GM19452 (cell line): ENCODE results near the gene CSMD2.

Experiments
- ATAC-seq: cut with Tn5 transposase; IDR thresholded peaks from one replicate; pipeline ENCODE4 v1.9.1; 2021; ENCODE audit not compliant: unreplicated experiment

CSMD2 gene

DNA sequence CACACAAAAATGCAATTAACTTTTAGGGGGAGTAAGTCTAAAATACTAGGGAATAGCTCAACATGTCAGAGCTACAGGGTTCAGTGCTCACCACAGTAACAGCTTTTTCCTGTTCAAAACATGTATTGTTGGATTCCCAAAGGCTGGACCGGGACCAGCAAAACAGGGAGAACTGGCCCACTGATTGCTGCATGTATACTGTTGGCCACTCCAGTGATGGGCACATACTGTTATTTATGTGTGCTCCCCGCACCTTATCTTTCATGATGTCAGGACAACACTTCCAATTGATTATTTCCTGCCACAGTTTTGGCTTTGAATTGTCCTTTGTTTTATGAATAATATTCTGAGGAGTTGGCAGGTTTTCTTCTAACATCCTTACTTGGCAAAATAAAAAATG lies 250.5 kb downstream of the CSMD2 start:
- no peak for ATAC-seq

- no peak for ATAC-seq
Measured at GRCh38 chr1:33908324-33908956, 256.6 kb downstream of the CSMD2 start.

- no peak for ATAC-seq
Measured at GRCh38 chr1:33906156-33906555, 258.9 kb downstream of the CSMD2 start.

GRCh38 chr1:33905241-33905640 lies 259.8 kb downstream of the CSMD2 start:
- no peak for ATAC-seq

DNA sequence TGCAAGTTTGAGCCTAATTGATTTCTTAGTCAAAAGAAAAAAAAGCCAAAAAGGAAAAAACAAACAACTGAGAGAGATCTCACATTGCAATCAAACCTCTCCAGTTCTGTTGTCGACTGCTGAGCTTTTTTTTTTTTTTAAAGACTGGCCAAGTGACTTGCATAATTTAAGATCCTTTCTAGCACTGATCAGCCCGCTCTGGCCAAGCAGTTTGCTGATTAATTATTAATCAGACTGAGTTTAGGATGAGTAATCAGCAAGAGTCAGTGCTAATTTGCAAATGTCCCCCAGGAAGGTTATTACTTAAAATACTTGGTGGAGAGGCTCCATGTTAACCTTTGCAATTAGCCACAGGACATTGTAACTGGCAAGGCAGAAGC lies 261.8 kb downstream of the CSMD2 start:
- ATAC-seq: peak; percentile 81

DNA sequence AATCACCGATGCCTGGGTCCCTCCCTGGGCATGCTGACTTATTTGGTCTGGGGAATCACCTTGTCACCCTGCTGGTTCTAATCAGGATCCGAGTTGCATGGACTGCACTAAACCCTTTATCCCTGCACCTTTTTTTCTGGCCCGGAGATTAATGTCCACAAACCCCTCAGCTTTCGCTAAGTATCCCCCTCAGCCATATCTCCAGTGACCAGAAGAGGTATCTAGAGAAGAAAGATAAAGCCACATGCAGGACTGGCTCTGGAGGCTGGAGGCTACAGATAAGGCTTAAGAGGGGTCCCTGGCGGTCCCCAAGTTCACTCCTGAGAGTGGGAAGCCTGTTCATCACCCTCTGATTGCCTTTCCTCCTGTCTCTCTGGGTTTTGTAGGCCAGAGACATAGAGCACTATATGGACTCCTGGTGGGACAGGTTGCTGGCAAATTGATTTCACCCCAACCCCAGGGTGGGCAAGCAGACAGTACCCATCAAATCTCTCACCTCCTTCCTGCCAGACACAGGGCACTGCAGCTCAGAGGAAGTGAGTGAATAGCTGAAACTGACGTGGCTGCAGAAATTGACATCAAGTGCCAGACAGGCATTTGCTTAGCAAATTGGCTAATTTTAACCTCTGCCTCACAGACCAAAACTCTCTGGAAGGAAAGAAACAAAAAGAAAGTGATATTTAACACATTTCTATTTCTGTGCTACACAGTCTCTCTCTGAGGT lies 262.4 kb downstream of the CSMD2 start:
- ATAC-seq: peak; percentile 63

DNA sequence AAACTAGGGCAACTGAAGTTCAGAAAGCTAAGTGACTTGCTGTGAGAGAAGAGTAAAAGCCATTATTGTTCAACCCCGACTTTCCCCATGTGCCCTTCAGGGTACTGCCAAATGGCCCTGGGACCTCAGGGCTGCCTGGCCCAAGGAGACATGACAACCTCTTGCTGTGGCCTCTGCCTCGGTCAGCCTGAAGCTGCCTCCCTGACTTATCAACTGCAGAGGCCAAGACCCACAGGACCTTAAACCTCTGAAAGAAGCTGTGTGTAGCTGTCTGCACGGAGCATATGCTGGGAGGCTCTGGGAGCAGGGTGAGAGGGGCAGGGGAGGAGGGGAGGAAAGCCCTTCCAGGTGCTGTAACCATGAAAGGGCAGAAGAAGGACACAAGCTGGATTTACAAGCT lies 265.3 kb downstream of the CSMD2 start:
- no peak for ATAC-seq

DNA sequence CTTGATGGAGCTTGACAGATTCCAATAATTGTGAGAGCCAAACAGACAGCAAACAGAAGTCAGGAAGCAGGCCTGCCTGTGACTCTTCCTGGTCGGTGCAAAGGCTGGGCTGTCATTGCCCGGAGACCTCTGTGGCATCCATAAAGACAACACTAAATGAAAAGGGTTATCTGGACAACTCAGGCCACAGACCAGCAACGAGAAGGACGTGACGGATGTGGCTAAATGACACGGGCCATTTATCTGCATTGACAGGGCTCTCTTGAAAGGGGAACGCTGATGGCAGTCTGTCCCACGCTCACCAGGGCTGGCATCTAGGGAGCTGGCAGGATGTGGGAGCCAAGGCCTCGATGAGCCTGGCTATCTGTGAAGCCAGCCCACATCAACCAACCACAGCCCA lies 266.1 kb downstream of the CSMD2 start:
- no peak for ATAC-seq

GRCh38 chr1:33898406-33898805 lies 266.6 kb downstream of the CSMD2 start:
- ATAC-seq: no peak

GRCh38 chr1:33897092-33897725 lies 267.8 kb downstream of the CSMD2 start:
- no peak for ATAC-seq

GRCh38 chr1:33895976-33896375 lies 269.1 kb downstream of the CSMD2 start:
- ATAC-seq: no peak

GRCh38 chr1:33895396-33895795 lies 269.6 kb downstream of the CSMD2 start:
- ATAC-seq: no peak

- ATAC-seq: no peak
Measured at GRCh38 chr1:33893147-33893830, 271.7 kb downstream of the CSMD2 start.

DNA sequence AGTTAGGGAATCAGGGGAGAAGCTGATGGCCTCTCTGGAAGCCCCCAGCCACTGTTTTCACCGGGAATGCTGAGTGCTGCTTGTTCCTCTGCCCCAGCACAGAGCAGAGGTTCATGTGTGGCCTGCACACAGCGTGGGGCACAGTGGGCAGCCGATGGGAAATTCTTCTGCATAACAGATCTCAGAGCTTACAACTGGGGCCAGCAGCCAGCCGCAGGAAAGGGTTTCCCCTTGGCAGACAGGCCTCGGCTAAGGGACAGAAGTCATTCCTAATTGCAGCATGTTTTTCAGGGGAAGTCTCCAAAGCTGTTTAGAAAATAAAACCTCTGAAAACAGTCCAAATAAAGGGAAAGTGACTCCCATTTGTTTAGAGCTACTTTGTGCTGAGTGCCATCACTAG lies 278.5 kb downstream of the CSMD2 start:
- ATAC-seq: no peak

GRCh38 chr1:33880305-33880704 lies 284.7 kb downstream of the CSMD2 start:
- no peak for ATAC-seq

- ATAC-seq: no peak
Measured at GRCh38 chr1:33878392-33878791, 286.6 kb downstream of the CSMD2 start.

DNA sequence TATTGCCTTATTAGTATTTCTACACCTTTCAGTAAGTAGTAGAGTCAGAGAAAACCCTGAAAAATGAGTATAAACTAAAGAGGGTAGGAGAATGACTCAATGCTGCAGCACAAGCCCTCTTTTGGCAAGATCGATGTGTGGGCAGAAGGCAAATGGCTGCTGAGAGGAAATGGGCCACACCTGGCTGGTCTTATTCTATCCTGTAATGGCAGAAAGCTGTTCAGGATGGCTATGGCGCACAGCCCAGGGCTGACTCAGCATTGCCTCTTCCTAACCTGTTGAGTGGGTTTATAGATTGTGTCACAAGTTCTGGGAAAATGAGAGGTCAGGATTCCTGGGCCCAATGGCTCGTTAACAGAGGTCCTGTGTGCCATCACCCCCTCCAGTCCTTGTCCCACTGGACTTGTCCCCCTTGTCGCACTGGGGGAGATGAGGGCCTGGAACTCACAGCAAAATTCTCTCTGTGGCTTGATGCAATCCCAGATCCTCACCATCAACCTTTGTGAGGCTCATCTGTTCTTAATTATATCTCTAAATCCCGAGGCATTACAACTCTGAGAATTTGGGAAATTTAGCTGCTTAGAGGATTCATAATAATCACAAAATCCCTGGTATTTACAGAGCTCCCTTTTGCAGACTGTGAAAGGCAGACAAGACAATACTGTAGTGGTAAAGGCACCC lies 287.9 kb downstream of the CSMD2 start:
- ATAC-seq: no peak

DNA sequence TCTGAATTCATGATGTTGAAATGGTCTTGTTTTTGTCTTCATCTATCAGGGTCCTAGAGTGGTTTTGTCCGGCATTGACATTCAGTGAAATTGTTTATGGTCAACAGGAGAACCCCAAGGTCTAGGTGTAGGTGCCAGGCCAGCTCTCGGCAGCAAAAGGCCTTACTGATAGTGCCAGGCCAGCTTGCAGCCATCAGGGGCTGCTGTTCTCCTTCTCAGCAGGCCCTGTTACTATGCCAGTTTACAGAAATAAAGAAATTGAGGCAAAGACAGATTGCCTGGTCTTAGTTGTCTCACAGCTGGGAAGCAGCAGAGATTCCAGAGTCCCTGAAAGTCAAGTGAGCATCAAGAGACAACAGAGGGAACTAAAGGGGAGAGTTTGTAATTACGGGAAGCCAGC lies 289.2 kb downstream of the CSMD2 start:
- ATAC-seq: no peak

- no peak for ATAC-seq
Measured at GRCh38 chr1:33874636-33875035, 290.4 kb downstream of the CSMD2 start.

DNA sequence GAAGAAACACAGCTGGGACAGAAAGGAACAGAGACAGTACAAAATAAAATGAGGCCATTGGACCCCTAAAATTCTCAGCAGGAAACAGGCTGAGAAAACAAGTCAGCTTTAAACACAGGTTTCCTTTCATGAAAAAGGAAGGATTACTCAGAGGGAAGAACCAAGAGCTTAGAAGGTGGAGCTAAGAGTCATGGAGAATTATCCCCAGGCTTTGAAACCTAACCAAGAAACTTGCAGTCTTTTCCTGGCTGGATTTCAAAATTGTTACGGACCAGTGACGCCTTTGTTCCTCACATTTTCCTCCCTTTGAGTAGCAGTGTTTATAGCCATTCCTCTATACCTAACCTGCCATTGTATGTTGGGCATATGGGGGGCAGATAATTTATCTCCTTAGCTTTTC lies 292.3 kb downstream of the CSMD2 start:
- no peak for ATAC-seq

GRCh38 chr1:33872275-33872674 lies 292.8 kb downstream of the CSMD2 start:
- no peak for ATAC-seq
